ENCODE measurements around the gene HOPX. TPM values are rescaled to one million over a fixed set of nuclear protein-coding genes. Genes with fewer than 3 reads are reported as not detected.

Gene HOPX
- total RNA-seq, 1 experiment from 2014 or later, result 0.26 TPM

- Mint-ChIP-seq H3K36me3 (no peaks in the 10 kb centered on the region), H3K27ac (no peak overlapping the region), H3K4me3 (no peak overlapping the region), H3K4me1 (peaks cover 15% of the 10 kb centered on the region), H3K9me3 (peaks cover 4% of the 10 kb centered on the region), H3K27me3 (ENCODE audit: low read depth) (peaks cover 88% of the 10 kb centered on the region)
- ChIA-PET POLR2A (no interaction called here), CTCF (no interaction called here)
- DNase-seq (ENCODE audit: low spot score), result no peak
- no peak for ATAC-seq
- TF ChIP-seq NFATC4 (CRISPR knock-in tag; IDR thresholded peaks at IDR 0.05) (no peak), FOXJ3 (CRISPR knock-in tag; IDR thresholded peaks at IDR 0.05; ENCODE audit: borderline replicate concordance) (no peak), EMX1 (CRISPR knock-in tag; IDR thresholded peaks at IDR 0.05) (no peak), ZNF121 (CRISPR knock-in tag; IDR thresholded peaks at IDR 0.05) (no peak), ESRRA (CRISPR knock-in tag; IDR thresholded peaks at IDR 0.05; ENCODE audit: borderline replicate concordance) (no peak), JAZF1 (CRISPR knock-in tag; IDR thresholded peaks at IDR 0.05) (no peak), MYBL2 (CRISPR knock-in tag; IDR thresholded peaks at IDR 0.05) (no peak), E2F4 (CRISPR knock-in tag; IDR thresholded peaks at IDR 0.05; ENCODE audit: borderline replicate concordance, low read depth) (no peak), TEAD1 (CRISPR knock-in tag; IDR thresholded peaks at IDR 0.05) (no peak), ZBTB43 (CRISPR knock-in tag; IDR thresholded peaks at IDR 0.05) (no peak), FOXP4 (CRISPR knock-in tag; IDR thresholded peaks at IDR 0.05) (no peak), RELA (CRISPR knock-in tag; IDR thresholded peaks at IDR 0.05; ENCODE audit: borderline replicate concordance) (no peak)
Measured at GRCh38 chr4:56652196-56652595, 28.9 kb downstream of the HOPX start.

GRCh38 chr4:56651056-56651350 is 30.1 kb downstream of the HOPX start:
- CTCF ChIA-PET, result interaction anchor here (1.2 to 2.0 kb wide), 3 partner anchors 12 to 186 kb away, joined by 3 to 9 read pairs (median 8); no protein-coding TSS in a partner anchor

More at GRCh38 chr4:56651056-56651350, 30.1 kb downstream of the HOPX start:
- no peak for DNase-seq (ENCODE audit: low spot score)
- no peak overlapping the region for H3K27ac Mint-ChIP-seq
- TF ChIP-seq NFE2L1 (CRISPR knock-in tag; IDR thresholded peaks at IDR 0.05), result no peak
- TF ChIP-seq GRHL2 (CRISPR knock-in tag; IDR thresholded peaks at IDR 0.05; ENCODE audit: insufficient replicate concordance, severe bottlenecking), result no peak
- no peak for TF ChIP-seq ELF4 (CRISPR knock-in tag; IDR thresholded peaks at IDR 0.05; ENCODE audit: low read depth)
- TF ChIP-seq IRF2 (CRISPR knock-in tag; IDR thresholded peaks at IDR 0.05; ENCODE audit: borderline replicate concordance, low read depth), result no peak
- TF ChIP-seq ZNF532 (CRISPR knock-in tag; IDR thresholded peaks at IDR 0.05; ENCODE audit: borderline replicate concordance), result no peak
- no peak for TF ChIP-seq ESRRA (CRISPR knock-in tag; IDR thresholded peaks at IDR 0.05; ENCODE audit: borderline replicate concordance)
- TF ChIP-seq CREB1 (CRISPR knock-in tag; IDR thresholded peaks at IDR 0.05), result no peak
- TF ChIP-seq ZSCAN18 (CRISPR knock-in tag; IDR thresholded peaks at IDR 0.05), result no peak
- TF ChIP-seq SMAD3 (CRISPR knock-in tag; IDR thresholded peaks at IDR 0.05; ENCODE audit: borderline replicate concordance), result no peak
- H3K27me3 Mint-ChIP-seq (ENCODE audit: low read depth), result peaks cover 76% of the 10 kb centered on the region
- H3K4me3 Mint-ChIP-seq, result no peak overlapping the region
- peaks cover 13% of the 10 kb centered on the region for H3K9me3 Mint-ChIP-seq
- peaks cover 11% of the 10 kb centered on the region for H3K4me1 Mint-ChIP-seq
- peaks cover 4% of the 10 kb centered on the region; the same call in 1 of the 2 replicates for H3K36me3 Mint-ChIP-seq
- no peak for ATAC-seq
- POLR2A ChIA-PET, result interaction anchor here (0.6 kb wide), 1 partner anchor 46 kb away, joined by 3 read pairs; no protein-coding TSS in a partner anchor

All from WTC11 (cell line).